ENCODE results near the gene COPG1.
A peak's percentile ranks its signal among the peaks of the same experiment; 100 is the strongest.
"Not testable (repeated sequence)": the region's sequence is repeated elsewhere in the genome, so short reads cannot be mapped to it uniquely, and the experiment has no call there.

The COPG1 gene, protein sequence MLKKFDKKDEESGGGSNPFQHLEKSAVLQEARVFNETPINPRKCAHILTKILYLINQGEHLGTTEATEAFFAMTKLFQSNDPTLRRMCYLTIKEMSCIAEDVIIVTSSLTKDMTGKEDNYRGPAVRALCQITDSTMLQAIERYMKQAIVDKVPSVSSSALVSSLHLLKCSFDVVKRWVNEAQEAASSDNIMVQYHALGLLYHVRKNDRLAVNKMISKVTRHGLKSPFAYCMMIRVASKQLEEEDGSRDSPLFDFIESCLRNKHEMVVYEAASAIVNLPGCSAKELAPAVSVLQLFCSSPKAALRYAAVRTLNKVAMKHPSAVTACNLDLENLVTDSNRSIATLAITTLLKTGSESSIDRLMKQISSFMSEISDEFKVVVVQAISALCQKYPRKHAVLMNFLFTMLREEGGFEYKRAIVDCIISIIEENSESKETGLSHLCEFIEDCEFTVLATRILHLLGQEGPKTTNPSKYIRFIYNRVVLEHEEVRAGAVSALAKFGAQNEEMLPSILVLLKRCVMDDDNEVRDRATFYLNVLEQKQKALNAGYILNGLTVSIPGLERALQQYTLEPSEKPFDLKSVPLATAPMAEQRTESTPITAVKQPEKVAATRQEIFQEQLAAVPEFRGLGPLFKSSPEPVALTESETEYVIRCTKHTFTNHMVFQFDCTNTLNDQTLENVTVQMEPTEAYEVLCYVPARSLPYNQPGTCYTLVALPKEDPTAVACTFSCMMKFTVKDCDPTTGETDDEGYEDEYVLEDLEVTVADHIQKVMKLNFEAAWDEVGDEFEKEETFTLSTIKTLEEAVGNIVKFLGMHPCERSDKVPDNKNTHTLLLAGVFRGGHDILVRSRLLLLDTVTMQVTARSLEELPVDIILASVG

DNA sequence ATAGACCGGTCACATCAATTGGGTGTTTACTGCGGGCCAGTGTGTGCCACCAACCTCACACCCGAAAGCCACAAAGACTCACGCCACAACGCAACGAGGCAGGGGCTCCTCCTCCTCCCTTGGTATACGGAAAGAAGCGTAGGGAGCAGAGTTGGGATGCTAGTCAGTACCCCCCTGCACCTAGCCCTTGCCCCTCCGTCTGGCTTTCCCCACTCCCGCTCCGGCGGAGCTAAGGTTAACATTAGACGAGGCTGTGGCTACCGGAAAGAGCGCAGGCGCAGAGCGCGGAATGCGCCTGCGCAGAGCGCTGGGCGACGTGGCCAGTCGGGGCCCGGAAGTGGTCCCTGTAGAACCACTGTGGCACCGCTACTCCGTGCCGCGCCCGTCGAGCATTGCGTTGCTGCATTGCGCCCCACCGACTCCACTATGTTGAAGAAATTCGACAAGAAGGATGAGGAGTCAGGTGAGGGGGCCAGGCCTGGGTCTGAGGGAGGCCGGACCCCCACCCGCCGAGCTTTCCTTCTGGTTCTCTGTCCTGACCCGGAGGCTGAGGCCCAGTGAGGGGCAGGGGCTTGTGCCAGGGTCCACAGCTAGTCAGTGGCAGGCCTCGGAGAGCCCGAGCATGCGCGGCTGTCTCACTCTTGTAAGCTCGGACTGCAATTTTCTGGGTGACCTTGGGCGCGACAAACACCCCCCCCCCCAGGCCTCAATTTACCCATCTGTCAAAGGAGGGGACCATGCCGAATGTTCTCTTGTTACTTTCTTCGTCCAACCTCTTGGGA is at the start of gene COPG1:
TSS of gene COPG1 (plus strand) at position 323 of the 782 bp plus-strand sequence. CDS start at position 427, 104 bp downstream.
- DNase-seq, result peak; percentile 92

DNA sequence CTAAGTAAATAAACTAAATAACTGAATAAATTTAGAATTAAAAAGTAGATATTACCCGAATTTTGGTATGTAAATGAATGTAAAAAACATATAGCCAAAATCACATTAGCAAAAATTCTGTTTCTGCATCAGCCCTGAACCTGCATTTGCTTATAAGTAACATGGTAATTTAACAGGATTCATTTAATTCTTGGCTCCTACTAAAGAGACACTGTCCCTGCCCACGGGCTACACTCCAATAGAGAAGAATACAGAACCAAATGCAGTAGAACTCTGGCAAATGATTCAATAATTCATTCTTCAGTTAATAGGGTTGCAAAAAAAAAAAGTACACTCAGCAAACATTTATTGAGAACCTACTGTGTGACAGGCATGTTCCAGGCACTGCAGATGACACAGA is 44.9 kb upstream of the COPG1 start:
- no peak for DNase-seq

DNA sequence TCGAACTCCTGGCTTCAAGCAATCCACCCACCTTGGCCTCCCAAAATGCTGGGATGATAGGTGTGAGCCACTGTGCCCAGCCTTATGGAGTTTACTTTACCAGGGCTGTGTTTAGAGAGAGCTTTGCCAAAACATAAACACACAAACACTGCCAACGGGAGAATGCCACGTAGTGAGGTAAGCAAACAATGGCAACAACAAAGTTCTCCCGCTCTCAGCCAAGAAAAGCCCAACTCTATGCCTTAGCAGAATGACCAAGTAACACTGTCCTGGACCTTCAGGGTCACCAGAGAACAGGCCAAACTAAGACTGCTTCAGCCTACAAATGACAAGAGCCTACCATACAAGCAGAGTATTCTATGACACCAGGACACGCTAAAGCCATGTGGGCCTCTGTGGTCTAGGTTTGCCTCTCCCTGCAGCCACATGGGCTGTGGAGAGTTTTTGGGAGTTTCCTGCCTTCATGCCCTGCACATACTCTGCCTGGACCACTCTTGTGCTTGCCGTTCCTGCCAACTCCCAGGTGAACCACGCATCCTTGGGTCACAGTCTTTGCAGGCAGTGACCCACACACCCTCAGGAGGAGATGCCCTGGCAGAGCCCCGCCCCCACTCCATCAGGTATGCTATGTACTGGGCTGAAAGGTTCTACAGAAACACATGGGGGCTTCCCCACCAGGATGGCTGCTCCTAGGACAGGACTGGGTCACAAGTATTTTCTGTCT is 44.1 kb upstream of the COPG1 start:
- DNase-seq, result no peak

DNA sequence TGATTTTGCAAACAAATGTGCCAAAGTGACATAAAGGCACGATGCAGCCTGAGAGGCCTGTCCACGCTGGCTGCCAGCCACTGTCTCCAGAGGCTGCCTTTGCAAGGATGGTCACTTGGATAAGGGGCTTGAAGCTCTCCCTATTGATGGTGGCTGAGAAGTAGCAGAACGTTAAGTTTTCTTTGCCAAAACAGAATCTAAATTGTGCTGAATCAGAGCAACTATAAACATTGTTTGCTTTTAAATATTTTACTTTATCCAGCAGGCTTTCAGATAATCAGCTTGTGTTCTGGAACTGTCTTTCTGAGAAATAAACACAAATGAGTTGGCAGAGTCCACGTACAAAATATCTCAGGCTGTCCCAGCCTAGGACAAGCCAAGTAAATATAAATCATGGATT is 41.9 kb upstream of the COPG1 start:
- no peak for DNase-seq

DNA sequence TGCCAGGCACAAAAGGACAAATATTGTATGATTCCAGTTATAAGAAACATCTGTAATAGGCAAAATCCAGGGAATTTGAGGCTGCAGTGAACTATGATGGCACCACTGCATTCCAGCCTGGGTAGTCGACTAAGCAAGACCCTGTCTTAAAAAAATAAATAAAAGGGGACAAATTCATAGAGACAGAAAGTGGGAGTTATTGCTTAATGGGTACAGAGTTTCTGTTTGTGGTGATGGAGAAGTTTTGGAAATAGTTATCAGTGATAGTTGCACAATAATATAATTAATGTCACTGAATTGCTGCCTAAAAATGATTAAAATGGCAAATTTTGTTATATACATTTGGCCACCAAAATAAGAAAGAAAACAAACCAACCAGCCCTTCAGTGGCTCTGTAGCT is 38.1 kb upstream of the COPG1 start:
- DNase-seq, result no peak

DNA sequence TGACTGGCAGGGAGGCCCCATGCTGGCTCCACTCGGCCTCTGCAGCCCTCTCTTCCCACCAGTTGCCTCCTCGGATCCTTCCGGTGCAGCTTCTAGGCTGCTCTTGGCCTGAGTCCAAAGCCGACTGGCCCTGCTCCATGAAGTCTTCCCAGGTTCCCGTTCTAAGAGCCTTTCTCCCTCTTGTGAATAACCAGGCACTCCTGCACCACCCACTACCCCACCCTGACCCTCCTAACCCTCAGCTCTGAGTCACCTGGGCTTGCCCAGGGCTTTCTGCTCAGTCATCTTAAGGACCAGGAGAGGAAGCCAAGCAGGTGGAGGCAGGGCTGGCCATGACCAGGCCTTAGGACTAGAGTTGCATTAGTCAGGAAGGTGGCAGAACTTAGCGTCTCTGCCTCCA is 37.6 kb upstream of the COPG1 start:
- no peak for DNase-seq

DNA sequence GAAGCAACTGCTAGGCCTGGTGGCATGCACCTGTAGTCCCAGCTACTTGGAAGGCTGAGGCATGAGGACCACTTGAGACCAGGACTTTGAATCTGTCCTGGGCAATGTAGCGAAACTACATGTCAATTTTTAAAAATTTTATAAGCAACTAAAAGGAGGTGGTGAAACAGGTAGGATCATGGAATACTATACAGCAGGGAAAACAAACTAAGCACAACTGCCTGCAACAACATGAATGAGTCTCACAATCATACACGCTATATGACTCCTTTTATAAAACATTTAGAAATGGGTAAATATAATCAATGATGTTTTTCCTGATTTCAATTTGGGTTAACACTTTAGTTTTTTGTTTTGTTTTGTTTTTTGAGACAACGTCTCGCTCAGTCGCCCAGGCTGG is 36.2 kb upstream of the COPG1 start:
- DNase-seq, result no peak

DNA sequence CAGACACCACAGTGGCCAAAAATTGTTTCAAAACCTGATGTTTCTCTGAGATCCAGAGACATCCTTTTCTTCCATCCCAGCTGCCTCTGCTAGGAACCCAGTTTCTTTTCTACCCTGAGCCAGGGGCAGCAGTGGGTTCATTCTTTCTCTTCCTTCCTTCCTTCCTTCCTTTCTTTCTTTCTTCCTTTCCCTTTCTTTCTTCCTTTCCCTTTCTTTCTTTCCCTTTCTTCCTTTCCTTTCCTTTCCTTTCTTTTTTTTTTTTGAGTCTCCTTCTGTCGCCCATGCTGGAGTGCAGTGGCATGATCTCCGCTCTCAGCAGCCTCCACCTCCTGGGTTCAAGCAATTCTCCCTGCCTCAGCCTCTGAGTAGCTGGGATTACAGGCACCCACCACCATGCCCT is 30.7 kb upstream of the COPG1 start:
- DNase-seq, result no peak

DNA sequence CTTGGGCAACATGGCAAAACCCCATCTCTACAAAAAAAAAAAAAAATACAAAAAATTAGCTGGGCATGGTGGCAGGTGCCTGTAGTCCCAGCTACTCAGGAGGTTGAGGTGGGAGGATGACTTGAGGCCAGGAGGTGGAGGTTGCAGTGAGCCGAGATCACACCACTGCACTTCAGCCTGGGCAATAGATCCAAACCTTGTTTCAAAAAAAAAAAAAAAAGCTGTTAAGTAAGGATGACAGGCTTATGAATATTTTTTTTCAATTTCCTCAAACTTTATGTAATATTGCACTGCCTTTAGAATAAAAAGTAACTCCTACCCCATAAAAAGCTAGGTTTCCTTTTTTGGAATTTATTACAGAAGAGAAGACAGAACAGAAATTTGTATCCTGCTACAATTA is 25.0 kb upstream of the COPG1 start:
- DNase-seq, result not testable (repeated sequence)

DNA sequence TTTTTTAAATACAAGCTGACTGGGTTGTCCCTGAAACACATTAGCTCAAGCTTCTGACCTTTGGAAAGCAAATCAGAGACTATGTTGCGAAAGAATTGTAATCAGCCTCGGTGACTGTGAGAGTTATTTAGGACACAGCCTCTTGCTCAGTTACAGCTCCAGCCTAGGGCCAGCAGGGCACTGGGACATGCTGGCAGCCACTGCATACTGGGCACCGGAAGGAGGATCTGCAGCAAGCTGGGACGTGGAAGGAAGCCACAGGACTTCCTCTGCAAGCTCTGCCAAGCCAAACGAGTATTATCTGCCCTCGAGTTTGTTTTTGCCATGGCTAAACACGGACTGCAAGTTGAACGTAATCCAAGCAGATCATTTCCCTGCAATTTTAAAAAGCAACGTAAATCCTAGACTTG is 24.4 kb upstream of the COPG1 start:
- no peak for DNase-seq

DNA sequence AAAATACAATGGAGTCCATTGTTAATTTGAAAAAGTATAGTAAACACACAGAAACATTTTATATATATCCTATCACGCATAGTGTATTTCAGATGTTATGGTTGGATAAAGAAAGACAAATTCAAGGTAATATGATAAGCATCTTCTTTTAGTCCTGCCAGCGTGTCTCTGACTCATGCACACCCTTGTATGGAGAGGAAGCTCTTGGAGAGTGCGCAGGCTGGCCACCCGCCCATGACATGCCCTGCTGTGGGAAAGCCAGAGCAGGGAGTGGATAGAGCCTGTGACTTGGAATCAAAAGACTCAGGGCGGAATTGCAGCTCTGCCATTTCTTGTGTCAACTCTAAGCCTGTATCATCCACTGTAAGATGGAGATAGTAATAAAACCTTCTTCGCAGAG is 23.0 kb upstream of the COPG1 start:
- DNase-seq, result no peak

DNA sequence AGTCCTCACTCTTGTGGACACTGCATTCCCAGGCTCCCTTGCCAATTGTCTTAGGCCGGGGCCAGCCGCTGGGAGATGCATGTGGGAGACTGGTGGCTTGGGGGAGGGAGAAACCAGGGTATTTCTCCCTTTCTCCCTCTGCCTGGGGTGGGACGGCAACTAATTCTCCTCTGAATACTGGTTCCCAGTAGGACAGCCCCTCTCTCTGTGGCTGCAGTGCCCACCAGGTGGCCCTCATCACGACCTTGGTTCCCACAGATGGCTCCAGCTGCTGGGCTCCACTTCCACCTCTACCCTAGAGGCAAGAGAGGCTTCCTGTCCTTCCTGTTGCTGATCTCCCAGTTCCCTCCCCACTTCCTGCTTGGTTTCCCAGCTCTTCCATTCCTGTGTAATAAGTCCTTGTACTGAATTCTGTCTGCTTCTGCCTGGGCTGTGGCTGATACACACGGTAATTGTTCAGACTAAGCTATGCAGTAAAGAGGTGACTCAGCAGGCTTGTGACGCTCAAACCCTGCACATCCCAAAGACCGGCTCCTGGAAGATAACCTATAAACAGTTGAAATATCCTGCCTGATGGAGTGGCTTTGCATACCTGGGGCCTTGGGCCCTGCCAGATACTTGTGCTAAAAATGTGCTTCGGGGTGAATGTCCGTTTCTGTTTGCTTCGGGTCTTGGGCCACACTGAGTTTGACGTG is 20.4 kb upstream of the COPG1 start:
- DNase-seq, result no peak

DNA sequence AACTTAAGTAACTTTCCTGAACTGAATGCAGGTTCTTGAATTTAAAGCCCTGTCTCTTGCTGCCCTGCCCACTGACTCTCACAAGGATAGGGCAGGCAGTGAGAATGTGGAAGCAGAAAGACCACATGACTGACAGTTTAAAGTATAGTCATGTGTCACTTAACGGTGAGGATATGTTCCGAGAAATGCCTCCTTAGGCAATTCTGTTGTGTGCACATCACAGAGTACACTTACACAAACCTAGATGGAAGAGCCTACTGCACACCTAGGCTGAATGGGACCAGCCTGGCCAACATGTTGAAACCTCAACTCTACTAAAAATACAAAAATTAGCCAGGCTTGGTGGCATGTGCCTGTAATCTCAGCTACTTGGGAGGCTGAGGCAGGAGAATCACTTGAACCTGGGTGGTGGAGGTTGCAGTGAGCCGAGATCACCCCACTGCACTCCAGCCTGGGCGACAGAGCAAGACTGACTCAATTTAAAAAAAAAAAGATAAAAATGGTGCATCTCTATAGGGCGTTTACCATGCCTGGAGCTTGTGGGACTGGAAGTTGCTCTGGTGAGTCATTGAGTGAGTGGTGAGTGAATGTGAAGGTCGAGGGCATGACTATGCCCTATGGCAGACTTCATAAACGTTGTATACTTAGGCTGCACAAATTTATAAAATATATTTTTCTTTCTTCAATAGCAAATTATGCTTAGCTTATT is 18.9 kb upstream of the COPG1 start:
- no peak for DNase-seq

DNA sequence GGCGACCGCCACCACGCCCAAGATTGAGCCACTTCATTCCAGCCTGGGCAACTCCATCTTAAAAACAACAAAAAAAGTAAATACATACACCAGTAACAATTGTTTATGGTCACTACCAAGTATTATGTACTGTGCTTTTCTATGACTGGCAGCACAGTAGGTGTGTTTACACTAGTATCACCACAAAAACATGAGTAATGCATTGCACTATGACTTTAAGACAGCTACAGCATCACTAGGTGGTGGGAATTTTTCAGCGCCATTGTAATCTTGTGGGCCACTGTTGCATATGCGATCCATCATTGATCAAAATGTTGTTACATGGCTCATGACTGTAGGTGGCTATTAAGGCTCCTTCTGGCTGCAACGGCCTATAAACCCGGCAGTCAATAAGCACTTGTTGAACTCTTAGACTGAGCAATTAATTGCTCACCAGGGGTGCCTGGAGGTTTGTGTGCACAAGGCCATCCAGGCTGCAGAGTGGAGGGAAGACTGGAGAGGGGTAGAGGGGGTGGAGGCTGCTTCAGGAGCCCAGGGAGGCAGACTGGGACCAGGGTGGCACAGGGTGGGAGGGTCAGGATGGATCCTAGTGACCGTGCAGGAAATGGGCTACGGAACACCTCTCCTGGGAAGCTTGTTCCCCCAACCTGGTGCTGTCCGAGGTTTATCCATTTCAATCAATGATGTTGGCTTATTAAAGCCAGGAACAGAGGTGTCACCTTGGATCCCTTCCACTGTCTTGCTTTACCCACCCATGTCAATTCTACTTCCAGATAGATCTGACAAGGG is 17.9 kb upstream of the COPG1 start:
- DNase-seq, result no peak

DNA sequence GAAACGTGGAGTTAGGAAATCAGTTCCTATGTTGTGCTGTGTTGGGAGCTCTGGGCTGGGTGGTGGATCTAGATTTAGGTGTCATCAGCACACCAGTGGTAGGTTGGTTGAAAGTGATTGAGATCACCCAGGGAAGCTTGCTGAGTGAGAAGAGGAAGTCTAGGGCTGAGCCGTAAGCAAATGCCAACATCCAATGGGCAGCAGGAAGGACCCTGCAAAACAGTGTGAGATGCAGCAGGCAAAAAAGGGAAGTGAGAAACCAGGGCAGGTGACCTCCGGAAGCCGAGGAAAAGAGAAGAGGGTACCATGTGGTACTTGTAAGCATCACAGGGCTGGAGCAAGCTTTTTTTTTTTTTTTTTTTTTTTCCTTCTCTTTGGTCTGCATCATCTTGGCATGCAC is 15.9 kb upstream of the COPG1 start:
- peak; percentile 32 for DNase-seq

DNA sequence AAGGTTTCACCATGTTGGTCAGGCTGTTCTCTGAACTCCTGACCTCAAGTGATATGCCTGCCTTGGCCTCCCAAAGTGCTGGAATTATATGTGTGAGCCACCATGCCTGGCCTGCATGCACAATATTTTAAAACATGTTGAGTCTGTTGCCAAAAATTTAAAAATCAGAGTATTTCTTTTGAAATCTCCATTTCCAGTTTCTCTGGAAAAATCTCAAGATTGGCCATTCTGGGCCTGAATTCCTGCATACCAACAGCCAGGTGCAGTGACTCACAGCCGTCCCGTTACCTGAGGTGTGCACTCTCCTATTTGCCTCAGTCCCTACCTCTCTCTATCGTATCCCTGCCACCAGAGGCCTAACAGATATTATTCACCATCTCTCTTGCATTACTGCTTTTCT is 15.0 kb upstream of the COPG1 start:
- no peak for DNase-seq

DNA sequence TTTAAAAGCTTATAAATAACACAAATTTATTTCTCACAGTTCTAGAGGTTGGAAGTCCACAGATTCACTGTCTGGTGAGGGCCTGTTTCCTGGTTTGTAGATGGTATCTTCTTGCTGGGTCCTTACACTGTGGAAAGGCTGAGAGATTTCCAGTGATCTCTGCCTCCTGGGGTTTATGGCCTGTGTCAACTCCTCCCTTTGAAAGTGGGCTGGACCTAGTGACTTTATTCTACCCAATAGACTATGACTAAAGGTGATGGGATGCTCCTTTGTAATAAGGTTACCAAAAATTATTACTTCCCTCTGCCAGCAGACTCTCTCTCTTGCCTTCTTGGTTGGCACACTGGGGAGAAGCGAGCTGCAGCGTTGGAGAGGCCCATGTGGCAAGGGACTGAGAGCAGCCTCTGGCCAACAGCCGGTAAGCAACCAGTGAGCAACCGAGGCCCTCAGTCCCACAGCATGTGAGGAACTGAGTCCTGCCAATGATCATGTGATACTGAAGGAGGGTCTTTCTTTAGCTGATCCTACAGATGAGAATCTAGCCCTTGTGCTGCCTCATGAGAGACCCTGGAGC is 14.0 kb upstream of the COPG1 start:
- DNase-seq, result no peak

DNA sequence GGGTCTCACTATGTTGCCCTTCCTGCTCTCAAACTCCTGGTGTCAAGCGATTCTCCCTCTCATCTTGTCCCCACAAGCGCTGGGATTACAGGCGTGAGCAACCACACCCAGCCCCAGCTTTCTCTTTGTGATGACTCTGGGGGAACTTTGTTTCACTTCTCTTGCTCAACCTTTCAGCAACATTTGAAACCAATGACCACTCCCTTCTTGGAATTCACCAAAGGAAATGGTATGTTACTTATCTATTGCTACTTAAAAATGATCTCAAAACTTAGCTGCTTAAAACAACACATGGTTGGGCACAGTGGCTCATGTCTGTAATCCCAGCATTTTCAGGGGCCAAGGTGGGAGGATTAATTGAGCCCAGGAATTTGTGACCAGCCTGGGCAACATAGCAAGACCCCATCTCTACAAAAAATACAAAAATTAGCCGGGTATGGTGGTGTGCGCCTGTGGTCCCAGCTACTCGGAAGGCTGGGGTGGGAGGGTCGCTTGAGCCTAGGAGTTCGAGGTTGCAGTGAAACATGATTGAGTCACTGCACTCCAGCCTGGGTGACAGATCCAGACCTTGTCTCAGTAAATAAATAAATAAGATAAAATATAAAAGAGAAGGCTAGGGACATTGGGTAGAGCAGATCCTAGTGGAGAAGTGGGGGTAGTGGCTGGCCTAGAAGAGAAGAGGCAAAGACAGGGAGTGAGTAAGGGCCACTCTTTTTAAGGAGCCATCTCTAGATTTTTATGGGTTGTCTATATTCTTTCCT is 10.3 kb upstream of the COPG1 start:
- peak; percentile 34 for DNase-seq

DNA sequence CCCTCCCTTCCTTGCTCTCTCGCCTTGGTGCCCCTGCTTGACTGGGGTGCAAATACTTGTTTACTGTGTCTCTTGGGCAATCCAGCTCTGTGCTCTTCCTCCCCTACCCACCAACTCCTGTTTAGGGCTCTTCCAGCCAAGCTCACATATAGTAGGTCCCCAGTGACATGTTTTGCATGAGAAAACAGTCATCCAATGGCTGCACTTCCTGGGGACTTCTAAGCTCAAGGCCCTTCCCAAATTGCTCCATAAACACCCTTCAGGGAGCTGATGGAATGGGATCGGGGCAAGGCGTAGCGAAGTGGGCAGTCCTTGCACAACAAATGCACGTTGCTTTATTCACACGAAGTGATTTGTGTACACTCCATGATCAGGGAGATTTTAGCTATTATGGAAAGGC is 9.4 kb upstream of the COPG1 start:
- DNase-seq, result no peak

All from CD4-positive, alpha-beta T cell treated with Interleukin-12 subunit alpha and Interleukin-12 subunit beta, for 1 hour (primary cell).